GM18907 (cell line): ENCODE results near the gene PDLIM1.

Experiments
- ATAC-seq: cut with Tn5 transposase; IDR thresholded peaks from one replicate; pipeline ENCODE4 v1.9.1; 2021; ENCODE audit warnings: mild to moderate bottlenecking, moderate library complexity; ENCODE audit not compliant: unreplicated experiment

The PDLIM1 gene, protein sequence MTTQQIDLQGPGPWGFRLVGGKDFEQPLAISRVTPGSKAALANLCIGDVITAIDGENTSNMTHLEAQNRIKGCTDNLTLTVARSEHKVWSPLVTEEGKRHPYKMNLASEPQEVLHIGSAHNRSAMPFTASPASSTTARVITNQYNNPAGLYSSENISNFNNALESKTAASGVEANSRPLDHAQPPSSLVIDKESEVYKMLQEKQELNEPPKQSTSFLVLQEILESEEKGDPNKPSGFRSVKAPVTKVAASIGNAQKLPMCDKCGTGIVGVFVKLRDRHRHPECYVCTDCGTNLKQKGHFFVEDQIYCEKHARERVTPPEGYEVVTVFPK

DNA sequence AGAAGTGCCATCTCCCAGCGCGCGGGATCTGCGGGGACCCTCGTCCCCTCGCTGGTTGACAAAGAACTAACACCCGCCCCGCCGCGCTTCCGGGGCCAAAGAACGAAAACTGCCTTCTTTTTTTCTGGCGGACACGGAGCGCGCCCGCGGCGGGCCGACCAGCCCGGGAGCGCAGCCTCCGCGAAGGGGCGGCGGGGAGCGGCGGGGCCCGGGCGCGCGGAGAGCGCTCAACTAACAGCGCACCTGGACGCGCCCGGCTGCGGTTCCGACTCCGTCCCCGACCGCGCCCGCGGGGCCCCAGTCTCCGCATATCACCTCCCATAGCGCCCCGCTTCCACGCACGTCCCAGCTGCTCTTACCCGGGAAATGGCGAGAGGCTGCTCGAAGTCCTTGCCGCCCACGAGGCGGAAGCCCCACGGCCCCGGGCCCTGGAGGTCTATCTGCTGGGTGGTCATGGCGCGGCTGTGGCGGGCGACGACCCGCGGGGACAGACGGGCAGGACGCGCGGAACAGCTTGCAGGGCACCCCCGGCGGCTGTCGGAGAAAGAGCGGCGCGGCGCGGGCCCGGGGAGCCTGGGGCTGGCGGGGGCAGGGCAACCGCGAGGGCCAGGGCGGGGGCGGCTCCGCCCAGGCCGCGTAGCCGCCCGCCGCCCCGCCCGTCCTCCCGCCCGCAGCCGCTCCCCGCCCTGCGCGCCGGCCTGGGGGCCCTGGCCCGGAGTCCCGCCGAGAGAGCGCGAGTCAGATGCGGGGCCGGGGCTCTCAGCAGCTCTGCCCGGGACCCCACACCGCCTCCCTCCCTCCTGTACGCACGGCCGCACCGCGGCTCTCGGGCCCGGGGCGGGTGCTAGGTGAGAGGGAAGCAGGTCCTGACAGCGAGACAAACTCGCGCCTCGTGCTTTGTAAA, at the start of gene PDLIM1:
TSS of gene PDLIM1 (minus strand) at position 543 of the 904 bp plus-strand sequence. CDS start at position 455, 88 bp downstream.
- peak; percentile 42 for ATAC-seq

GRCh38 chr10:95339863-95340262, 49.1 kb upstream of the PDLIM1 start:
- ATAC-seq = no peak

- ATAC-seq = no peak
Measured at GRCh38 chr10:95337423-95338160, 46.8 kb upstream of the PDLIM1 start.

GRCh38 chr10:95336702-95337101, 45.9 kb upstream of the PDLIM1 start:
- no peak for ATAC-seq

- no peak for ATAC-seq
Measured at GRCh38 chr10:95335933-95336699, 45.3 kb upstream of the PDLIM1 start.

- ATAC-seq = no peak
Measured at GRCh38 chr10:95334805-95335144, 44.0 kb upstream of the PDLIM1 start.

GRCh38 chr10:95333997-95334804, 43.4 kb upstream of the PDLIM1 start:
- no peak for ATAC-seq

GRCh38 chr10:95332666-95333249, 42.0 kb upstream of the PDLIM1 start:
- ATAC-seq = no peak

DNA sequence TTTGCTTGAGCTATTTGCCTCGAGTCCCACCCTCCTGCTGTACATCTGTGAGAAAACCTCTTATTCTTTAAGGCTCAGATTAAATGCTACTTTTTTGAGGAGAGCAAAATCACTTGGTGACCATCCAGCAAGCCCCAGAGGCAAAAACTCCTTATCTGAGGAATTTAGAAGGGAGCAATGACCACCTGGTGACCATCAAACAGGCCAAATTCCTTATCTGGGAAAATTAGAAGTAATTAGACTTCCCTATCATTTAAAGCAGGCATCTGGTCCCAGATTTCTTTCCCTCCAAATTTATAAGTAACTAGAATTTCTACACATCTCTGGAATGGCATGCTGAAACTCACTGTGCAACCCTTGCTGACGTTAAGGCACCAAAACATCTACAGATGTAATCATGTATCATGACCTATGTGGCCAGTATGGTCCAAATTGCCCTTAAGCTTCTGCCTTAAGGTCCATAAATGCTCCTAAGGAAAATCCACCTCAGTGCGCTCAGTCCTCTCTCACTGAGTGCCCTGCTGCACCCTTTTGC, 40.9 kb upstream of the PDLIM1 start:
- no peak for ATAC-seq

DNA sequence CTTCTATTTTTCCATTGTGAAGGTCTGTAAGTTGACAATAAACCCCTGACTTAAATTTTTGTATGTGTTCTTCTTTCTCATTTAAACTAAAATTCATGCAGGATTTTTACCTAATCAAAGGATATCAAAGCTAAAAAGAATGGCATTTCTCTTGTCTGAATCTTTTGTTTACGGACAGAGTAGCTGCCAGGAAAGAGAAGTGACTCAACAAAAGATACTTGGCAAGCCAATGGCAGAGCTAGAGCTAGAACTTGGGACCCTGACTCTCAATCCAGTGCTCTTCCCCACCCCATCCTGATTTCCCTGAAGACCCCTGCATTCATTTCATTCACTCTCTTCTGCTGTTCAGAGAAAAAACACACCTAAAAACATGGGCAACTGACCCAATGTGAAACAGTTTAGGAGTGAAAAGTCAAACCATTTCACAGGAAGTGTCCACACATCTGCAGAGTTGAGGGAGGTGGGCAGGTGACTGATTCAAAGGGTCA, 40.2 kb upstream of the PDLIM1 start:
- no peak for ATAC-seq

DNA sequence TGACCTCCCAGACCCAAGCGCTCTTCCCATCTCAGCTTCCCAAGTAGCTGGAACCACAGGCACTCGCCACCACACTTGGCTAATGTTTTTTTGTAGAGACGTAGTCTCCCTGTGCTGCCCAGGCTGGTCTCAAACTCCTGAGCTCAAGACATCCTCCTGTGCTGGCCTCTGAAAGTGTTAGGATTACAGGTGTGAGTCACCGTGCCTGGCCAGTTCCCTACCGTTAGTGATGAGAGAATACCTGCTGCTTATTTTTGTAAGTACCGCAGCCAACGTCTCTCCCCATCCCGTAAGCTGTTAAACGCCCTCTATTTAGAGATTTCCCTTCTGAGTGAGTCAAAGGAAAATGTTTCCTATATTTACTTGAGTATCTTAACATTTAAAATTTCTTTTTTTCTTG, 38.5 kb upstream of the PDLIM1 start:
- ATAC-seq = no peak

DNA sequence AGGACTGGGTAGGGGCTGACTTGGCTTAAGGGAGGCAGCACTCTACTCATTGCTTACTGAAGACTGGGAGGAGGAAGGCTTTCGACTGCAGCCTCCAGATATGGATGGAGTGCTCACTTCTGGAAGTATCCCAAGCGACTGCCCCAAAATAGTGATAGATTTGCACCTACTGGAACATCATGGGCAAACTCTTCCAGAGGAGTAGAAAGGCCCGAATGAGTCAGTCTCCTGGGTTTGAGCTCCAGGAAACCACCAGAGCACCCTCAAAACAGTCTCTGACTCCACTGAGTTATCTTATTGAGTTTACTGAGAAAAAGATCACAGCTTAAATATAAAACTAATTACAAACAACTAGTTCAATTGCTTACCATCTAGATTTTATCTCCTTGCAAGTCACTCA, 37.2 kb upstream of the PDLIM1 start:
- no peak for ATAC-seq

DNA sequence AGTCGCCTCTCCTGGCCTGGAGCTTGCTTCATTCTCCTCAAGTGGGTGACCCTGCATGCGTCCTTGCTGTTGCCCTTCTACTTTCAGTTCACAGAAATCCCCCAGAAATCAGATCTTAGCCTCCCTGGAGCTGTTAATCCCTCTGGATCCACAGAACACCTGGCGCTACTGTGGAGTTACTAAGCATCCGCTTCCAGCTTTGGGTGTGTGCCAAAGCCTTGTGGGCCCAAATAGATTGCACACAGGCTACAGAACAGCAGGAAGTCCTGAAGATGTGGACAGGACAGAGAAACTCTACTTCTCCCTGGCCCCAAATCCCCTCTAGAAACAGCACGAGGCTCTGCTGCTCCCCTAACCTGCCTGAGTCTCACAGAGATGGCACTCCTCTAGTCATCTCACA, 36.6 kb upstream of the PDLIM1 start:
- ATAC-seq = no peak

- no peak for ATAC-seq
Measured at GRCh38 chr10:95326396-95326795, 35.6 kb upstream of the PDLIM1 start.

DNA sequence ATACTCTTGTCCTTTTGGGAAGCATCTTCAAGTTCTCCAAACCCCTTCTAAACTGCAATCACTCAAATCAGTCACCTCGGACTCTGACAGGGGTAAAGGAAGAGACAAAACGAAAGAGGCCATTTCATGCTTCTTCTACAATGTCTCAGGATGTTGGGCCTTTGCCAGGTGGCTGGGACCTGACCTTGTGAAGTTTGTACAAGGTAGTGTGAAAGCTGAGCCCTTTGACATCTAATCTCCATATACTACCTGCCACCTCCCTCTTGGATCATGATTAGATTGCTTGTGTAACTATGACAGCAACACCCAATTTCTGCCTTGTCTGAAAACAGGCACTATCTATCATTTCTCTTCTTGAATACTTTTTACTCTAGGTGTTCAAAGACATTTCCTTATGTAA, 35.1 kb upstream of the PDLIM1 start:
- ATAC-seq = no peak

GRCh38 chr10:95324436-95325268, 33.8 kb upstream of the PDLIM1 start:
- ATAC-seq = no peak

GRCh38 chr10:95321554-95322301, 30.9 kb upstream of the PDLIM1 start:
- no peak for ATAC-seq
